ENCODE results near the gene PAK6.

DNA sequence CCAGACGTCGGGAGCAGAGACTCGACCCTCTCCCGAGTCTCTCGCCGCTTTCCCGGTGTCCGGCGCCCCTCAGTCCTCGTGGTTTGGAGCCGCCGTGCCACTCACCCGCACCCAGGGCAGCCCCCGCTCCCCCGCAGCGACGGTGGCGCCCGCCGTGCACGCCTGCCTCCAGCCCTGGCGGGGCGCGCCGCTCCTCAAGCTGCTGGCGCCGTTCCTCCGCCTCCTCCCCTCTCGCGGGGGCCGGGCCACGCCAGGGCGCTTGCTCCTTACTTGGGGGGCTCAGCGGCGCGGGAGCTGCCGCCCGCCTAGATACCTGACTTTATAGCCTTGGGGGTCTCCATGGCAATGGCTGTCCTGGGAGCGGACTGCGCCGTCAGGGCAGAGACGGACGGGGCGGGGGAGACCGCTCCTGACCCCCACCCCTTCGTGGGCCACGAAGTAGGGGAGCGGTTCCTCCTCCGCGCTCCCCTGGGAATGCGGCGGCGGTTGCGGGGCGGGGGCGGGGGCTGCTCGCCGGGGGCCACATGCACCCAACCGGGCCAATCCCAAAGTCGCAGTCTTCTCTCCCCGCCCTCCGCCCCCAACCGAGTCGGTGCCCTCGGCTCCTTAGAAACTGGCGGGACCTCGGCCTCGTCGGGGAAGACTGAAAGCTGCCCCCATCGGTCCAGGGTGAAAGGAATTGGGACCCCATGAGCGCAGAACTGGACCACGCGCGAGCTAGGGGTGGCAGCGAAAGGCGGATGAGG is 44.2 kb downstream of the PAK6 start, which contains the start of gene ANKRD63:
- TF ChIP-seq SMC3 (IDR thresholded peaks at IDR 0.05), result no peak
- no peak for TF ChIP-seq MYC (IDR thresholded peaks at IDR 0.05; ENCODE audit: borderline replicate concordance, low read length)
- TF ChIP-seq, protein P1, sequence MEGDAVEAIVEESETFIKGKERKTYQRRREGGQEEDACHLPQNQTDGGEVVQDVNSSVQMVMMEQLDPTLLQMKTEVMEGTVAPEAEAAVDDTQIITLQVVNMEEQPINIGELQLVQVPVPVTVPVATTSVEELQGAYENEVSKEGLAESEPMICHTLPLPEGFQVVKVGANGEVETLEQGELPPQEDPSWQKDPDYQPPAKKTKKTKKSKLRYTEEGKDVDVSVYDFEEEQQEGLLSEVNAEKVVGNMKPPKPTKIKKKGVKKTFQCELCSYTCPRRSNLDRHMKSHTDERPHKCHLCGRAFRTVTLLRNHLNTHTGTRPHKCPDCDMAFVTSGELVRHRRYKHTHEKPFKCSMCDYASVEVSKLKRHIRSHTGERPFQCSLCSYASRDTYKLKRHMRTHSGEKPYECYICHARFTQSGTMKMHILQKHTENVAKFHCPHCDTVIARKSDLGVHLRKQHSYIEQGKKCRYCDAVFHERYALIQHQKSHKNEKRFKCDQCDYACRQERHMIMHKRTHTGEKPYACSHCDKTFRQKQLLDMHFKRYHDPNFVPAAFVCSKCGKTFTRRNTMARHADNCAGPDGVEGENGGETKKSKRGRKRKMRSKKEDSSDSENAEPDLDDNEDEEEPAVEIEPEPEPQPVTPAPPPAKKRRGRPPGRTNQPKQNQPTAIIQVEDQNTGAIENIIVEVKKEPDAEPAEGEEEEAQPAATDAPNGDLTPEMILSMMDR (IDR thresholded peaks at IDR 0.05), result no peak
- no peak for TF ChIP-seq MAFK (IDR thresholded peaks at IDR 0.05; ENCODE audit: partially characterized antibody)
- TF ChIP-seq, protein P2, sequence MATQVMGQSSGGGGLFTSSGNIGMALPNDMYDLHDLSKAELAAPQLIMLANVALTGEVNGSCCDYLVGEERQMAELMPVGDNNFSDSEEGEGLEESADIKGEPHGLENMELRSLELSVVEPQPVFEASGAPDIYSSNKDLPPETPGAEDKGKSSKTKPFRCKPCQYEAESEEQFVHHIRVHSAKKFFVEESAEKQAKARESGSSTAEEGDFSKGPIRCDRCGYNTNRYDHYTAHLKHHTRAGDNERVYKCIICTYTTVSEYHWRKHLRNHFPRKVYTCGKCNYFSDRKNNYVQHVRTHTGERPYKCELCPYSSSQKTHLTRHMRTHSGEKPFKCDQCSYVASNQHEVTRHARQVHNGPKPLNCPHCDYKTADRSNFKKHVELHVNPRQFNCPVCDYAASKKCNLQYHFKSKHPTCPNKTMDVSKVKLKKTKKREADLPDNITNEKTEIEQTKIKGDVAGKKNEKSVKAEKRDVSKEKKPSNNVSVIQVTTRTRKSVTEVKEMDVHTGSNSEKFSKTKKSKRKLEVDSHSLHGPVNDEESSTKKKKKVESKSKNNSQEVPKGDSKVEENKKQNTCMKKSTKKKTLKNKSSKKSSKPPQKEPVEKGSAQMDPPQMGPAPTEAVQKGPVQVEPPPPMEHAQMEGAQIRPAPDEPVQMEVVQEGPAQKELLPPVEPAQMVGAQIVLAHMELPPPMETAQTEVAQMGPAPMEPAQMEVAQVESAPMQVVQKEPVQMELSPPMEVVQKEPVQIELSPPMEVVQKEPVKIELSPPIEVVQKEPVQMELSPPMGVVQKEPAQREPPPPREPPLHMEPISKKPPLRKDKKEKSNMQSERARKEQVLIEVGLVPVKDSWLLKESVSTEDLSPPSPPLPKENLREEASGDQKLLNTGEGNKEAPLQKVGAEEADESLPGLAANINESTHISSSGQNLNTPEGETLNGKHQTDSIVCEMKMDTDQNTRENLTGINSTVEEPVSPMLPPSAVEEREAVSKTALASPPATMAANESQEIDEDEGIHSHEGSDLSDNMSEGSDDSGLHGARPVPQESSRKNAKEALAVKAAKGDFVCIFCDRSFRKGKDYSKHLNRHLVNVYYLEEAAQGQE (IDR thresholded peaks at IDR 0.05), result no peak
- TF ChIP-seq, protein P3, sequence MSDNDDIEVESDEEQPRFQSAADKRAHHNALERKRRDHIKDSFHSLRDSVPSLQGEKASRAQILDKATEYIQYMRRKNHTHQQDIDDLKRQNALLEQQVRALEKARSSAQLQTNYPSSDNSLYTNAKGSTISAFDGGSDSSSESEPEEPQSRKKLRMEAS (IDR thresholded peaks at IDR 0.05), result no peak
